Myocyte (in vitro differentiated cells): ENCODE results near the gene NPAS3. TPM values are rescaled to one million over a fixed set of nuclear protein-coding genes. Genes with fewer than 3 reads are reported as not detected.
A peak's percentile ranks its signal among the peaks of the same experiment; 100 is the strongest.

Experiments
- DNase-seq: peaks from one replicate; pipeline ENCODE4 v3.0.0-alpha.2; 2012; ENCODE audit warnings: low read depth
- total RNA-seq: library from RNA; depleted of rRNA; stranded (reverse); fragments of >200 nt; gene quantifications from 2 replicates; pipeline ENCODE4 v1.2.3, GENCODE V29; 2014

NPAS3 gene
- total RNA-seq, 1 donor from 2014 or later = 0.19 TPM

DNA sequence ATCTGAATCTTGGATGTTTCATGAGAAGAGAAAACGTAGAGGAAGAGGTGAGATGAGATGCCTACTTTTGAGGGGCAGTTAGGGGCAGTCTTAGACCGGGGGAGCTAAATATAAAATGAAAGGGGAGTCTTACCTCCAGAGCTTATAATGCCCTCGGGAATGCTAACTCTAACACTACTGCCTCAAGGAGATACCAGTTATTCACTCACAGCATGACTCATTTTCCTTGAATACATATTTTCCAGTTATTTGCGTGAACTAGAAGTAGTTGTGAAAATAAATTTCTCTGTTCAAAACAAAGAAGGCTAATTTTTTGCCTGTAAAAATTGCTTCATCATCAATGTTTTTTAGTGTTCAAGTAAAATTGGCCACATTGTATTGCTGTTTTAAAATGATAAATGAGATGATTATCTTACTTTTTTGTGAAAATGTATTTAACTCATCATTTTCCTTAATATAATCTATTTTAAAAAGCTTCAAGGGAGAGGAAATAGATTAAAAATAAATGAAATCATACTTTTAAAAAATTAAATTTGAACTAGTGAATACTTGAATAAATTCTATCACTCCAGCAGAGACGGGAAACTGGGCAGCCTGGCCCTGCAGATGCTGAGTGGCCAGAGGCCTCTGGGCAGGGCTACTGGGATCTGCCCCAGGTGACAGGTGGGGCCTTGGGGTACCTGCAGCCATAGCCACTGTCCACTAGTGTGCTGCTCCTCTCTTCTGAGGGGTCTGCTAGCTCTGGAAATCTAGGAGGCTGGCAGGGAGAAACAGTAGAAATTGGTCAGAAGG, 672.9 kb downstream of the NPAS3 start:
- DNase-seq = no peak

DNA sequence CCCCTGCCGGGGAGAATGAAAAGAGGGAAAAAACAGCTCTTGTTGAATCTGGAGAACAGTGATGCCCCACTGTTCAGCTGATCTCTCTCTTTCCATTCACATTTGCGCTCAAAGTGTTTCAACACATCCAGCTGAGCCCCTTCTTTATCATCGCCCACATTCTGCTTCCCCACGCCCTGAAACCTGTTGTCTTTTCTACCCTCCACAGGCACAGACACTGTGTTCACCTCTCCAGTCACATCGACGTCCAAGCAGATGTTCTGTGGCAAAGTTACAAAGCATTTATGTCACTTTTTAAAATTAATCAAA, 673.5 kb downstream of the NPAS3 start:
- no peak for DNase-seq

DNA sequence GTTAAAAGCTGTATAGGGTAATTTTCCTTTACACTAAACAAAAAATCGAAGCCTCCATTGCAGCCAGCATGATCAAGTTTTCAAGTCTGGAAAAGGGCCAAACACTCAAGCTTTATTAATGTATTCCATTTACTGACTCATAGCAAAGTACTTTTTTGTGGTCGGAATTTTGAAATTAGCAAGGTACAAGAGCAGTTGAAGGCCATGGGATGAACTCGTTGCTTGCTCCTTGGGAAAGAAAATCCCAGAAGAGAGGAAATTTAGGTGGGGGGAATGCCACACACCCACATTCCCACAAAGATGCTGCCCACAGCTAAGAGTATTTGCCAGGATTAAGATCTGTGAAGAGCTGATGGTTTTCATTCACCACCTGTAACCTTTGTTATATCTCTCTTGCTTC, 678.5 kb downstream of the NPAS3 start:
- DNase-seq = peak; percentile 36

GRCh38 chr14:33618361-33619105, 679.9 kb downstream of the NPAS3 start:
- no peak for DNase-seq

GRCh38 chr14:33622496-33622895, 683.8 kb downstream of the NPAS3 start:
- DNase-seq = no peak

DNA sequence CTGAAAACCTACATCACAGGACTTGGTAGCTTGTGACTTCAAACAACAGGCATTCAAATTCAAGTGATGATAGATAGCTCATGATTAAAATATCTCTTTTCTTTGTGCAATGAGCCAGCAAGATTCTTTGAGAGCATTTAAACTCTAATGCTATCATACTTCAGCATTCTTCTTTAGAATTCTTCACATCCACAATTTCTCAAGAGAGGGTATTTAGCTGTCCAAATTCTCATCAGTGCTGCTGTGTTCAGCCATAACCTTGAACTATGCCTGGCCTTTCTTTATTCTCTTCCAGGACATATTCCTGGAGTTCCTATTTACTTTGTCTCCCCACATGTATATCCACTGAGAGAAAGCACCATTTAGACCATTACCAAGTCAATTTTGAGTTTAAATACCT, 691.1 kb downstream of the NPAS3 start:
- DNase-seq = no peak

DNA sequence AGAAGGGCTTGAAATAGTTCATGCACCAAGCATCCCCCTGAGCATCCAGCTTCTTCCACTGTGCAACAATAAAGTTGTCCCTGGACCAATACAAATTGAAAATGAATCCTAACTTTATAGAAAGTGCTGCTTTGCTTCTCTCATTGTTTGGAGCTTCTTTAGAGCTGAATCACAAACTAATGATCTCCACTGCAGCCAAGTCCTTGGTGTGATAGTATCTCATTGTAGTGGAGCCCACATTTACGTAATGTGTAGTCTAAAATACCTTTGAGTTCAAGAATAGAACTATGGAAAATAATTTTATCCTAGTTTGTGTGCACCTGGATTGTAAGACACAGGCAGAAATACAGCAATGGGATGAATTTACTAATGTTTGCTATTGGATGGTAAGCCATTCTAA, 692.3 kb downstream of the NPAS3 start:
- no peak for DNase-seq

DNA sequence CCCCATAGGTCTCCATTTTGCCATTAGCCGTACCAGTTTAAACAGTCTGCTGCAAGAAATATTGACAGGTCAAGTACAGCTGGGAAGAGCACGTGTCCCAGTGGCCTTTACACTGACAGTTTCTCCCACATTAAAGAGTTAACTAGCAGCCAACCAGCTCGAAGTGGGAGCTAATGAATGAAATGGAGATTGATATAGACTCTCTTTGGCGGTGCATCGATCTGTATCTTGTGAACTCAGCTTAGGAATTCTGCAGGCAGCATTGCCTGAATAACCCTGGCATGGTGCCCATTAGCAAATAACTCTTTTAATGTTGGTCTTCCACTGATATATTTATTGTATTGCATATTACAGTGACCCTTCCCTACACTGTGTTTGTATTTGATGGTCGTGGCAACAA, 692.8 kb downstream of the NPAS3 start:
- DNase-seq = no peak

- DNase-seq = no peak
Observed at GRCh38 chr14:33634631-33635030, 696.0 kb downstream of the NPAS3 start.

DNA sequence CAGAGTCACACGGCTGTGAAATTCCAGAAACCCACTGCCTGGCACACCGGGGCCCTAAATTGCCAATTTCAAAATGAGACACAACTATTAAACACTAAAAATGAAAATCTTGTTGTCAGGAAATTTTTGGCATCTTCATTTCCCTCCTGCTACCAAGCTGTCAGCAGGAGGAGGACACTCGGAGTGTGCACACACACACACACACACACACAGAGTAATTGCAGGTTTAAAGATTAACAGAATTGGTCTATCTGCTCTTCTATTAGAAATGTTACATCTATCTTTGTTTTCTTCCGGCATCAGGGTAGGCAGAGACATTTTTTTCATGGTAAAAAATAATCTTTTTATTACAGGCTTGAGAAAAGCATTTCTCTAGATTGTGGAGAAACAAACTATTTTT, 698.0 kb downstream of the NPAS3 start:
- DNase-seq = no peak

- no peak for DNase-seq
Observed at GRCh38 chr14:33642080-33642479, 703.4 kb downstream of the NPAS3 start.

DNA sequence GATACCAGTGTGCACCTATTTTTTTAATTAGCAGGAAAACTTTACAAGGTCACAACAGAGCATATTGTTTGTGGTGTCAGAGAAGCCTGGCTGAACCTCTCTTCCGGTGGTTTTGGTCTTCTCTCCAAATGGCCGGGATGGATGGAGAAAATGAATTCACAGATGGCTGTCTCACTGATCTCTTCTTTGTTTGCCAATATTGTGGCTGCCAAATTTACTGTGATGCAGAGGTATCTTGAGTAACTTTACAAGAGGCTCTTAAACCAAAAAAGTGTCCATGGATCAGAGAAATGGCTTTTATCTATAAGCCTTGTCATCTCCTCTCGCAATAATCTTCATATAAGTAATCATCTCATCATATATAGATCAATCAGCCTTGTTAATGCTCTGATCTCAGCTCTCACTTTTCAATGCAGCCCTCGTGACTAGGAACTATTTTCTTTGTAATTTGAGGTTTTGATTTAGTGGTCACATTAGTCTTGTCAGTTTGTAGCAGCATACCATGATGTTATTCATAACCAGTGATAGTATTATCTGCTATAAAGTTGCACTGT, 704.1 kb downstream of the NPAS3 start:
- no peak for DNase-seq

DNA sequence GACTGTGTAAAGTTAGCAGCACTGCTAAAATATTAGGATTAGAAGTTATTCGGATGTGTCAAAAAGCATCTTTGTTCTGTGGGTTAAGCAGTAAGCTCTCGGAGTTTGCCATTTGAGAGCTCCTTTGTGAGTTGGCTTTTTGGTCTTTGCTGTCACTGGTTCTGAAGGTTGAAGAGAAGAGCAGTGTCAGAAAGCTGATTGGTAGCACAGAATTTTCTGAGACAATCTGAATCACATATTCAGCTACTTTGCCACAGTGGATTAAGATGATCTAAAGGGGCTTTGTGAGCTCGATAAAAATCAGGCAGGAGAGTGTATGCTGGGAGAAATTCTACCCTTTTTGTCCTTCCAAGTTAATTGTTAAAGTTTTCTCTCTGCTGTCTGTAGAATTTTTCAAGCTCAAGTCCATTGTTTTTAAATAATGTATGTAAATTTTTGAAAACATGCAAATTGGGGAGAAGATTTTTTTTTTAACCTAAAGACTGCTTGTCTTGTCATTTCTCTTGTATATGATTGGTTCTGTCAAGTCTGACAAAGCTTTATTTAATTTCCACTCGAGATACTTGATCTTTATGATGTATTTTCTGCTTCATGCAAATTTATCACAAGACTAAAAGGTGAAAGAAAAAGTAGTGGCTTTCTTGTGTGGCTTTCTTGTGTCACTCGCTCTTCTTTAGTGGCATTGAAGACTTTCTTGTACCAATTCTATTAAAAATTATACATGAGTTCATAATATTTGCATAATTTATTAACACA, 704.9 kb downstream of the NPAS3 start:
- no peak for DNase-seq

GRCh38 chr14:33646692-33647260, 708.1 kb downstream of the NPAS3 start:
- DNase-seq = peak; percentile 66

GRCh38 chr14:33647385-33647786, 708.7 kb downstream of the NPAS3 start:
- peak; percentile 80 for DNase-seq

GRCh38 chr14:33650430-33650829, 711.8 kb downstream of the NPAS3 start:
- DNase-seq = no peak

GRCh38 chr14:33652566-33653307, 714.1 kb downstream of the NPAS3 start:
- DNase-seq = no peak

DNA sequence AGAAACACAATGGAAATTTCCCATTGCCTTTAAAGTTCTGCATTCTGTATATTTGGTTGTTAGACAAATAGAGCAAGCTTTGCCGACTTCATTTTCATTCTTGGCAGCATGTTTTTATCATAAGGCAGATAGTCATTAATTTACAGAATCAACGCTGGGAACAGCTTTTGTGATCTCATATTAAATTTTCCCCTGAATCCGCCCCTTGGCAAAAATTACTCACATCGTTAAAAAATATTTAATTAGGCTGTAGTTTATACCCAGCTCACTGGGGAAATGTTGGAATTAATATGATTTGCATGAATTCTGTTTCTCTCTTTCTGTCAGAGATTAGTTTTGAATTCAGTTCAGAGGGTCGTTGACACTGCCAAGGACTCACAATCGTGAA, 714.6 kb downstream of the NPAS3 start:
- no peak for DNase-seq

GRCh38 chr14:33655421-33655820, 716.7 kb downstream of the NPAS3 start:
- DNase-seq = no peak

DNA sequence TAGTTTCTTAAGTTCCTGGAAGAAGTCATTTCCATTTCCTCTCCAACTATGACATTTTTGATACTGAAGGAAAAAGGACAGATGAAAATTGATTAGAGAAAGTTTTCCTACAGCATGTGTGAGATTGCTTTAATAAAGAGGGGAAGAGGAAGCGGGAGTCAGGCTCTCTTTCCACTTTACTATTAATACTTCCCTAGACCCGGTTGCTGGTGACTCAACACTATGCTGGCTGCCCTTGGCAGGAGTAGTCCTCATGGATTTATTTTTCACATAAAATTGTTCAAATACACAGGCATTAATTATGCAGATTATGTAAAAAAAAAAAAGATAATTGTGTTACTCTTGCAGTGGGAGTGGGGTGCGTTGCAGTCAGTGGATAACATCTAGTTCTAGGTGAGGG, 718.8 kb downstream of the NPAS3 start:
- DNase-seq = peak; percentile 14

DNA sequence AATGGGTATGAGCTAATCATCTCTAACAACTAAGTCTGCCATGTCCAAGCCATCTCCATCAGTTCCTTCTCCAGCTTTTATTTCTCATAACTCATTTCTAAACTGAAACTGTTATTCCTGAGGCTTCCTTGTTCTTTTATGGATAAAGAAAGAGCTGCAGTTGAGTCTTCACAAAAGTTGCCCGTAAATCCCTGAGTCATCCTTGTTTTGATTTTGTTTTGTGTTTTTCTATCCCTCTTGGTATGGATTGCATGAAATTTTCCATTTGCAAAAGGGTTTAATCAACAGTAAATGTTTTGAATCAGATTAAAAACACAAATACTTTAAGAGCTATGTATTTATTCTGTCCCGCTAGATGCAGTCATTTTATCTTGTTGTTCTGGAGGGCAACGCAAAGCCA, 721.6 kb downstream of the NPAS3 start:
- DNase-seq = no peak
